ENCODE measurements around the gene TMEM125. TPM values are rescaled to one million over a fixed set of nuclear protein-coding genes. Genes with fewer than 3 reads are reported as not detected.

The TMEM125 gene
- total RNA-seq (2021) (21.5 to 27.8 TPM (median 25.1 TPM) in 3 replicates), Bru-seq, nascent RNA (percentile 73 among the genes with signal in this experiment)
- long read RNA-seq, experiment 1, partial matches to known transcripts: 90 of 124 reads
- long read RNA-seq, experiment 1, other reads (novel, unspliced or antisense): 34 of 124 reads
- long read RNA-seq, experiment 2, partial matches to known transcripts: 49 of 54 reads
- long read RNA-seq, experiment 2, other reads (novel, unspliced or antisense): 5 of 54 reads
- long read RNA-seq, experiment 3, partial matches to known transcripts: 2 of 2 reads
- long read RNA-seq, experiment 3, other reads (novel, unspliced or antisense): 0 of 2 reads

- no peak for DNase-seq (ENCODE audit: low spot score)
- ChIA-PET CTCF (interaction anchor here (1.3 to 1.6 kb wide), 2 partner anchors 16 to 89 kb away, joined by 10 to 12 read pairs; partner anchors contain the start of genes C1orf210 and CDC20), POLR2A (interaction anchor here (0.6 to 1.3 kb wide), 6 partner anchors 15 to 1594 kb away, joined by 3 to 16 read pairs (median 6); partner anchors contain the start of genes C1orf210, CDC20 and ELOVL1)
- Mint-ChIP-seq H3K9me3 (peaks cover 17% of the 10 kb centered on the region), H3K27me3 (ENCODE audit: low read depth) (peaks cover 14% of the 10 kb centered on the region), H3K4me1 (peaks cover 29% of the 10 kb centered on the region), H3K4me3 (peak within 1 kb of the TSS; percentile 83), H3K27ac (peak within 1 kb of the TSS; percentile 97), H3K36me3 (peaks cover 25% of the 10 kb centered on the region)
- no peak for TF ChIP-seq JAZF1 (CRISPR knock-in tag; IDR thresholded peaks at IDR 0.05)
- TF ChIP-seq TEAD1 (CRISPR knock-in tag; IDR thresholded peaks at IDR 0.05): no peak
- no peak for TF ChIP-seq ZNF138 (CRISPR knock-in tag; conservative IDR thresholded peaks at IDR 0.05)
- TF ChIP-seq AR (CRISPR knock-in tag; IDR thresholded peaks at IDR 0.05): no peak
- TF ChIP-seq MYBL2 (CRISPR knock-in tag; IDR thresholded peaks at IDR 0.05): no peak
- no peak for TF ChIP-seq FOXJ3 (CRISPR knock-in tag; IDR thresholded peaks at IDR 0.05; ENCODE audit: borderline replicate concordance)
- no peak for TF ChIP-seq ZNF317 (CRISPR knock-in tag; IDR thresholded peaks at IDR 0.05; ENCODE audit: borderline replicate concordance, low read depth)
- no peak for TF ChIP-seq RELA (CRISPR knock-in tag; IDR thresholded peaks at IDR 0.05; ENCODE audit: borderline replicate concordance)
- no peak for ATAC-seq
Measured at GRCh38 chr1:43269627-43270375, at the start of gene TMEM125. Gene TMEM125 (plus strand): TSS chr1:43269983. CDS start chr1:43272723, 2,740 bp downstream.

- Mint-ChIP-seq H3K27me3 (ENCODE audit: low read depth) (no peaks in the 10 kb centered on the region), H3K4me3 (no peak overlapping the region), H3K4me1 (no peaks in the 10 kb centered on the region), H3K27ac (no peak overlapping the region), H3K9me3 (no peaks in the 10 kb centered on the region), H3K36me3 (no peaks in the 10 kb centered on the region)
- DNase-seq (ENCODE audit: low spot score) (no peak), ATAC-seq (no peak)
- ChIA-PET POLR2A (no interaction called here), CTCF (interaction anchor here (0.6 to 1.5 kb wide), 2 partner anchors 308 to 432 kb away, joined by 4 read pairs; no protein-coding TSS in a partner anchor)
- TF ChIP-seq ZBTB21 (CRISPR knock-in tag; IDR thresholded peaks at IDR 0.05; ENCODE audit: borderline replicate concordance): no peak
- no peak for TF ChIP-seq FOXP1 (CRISPR knock-in tag; IDR thresholded peaks at IDR 0.05; ENCODE audit: borderline replicate concordance)
- TF ChIP-seq JUN (CRISPR knock-in tag; IDR thresholded peaks at IDR 0.05): no peak
- no peak for TF ChIP-seq CBFB (CRISPR knock-in tag; IDR thresholded peaks at IDR 0.05; ENCODE audit: low read depth)
- no peak for TF ChIP-seq ZNF281 (CRISPR knock-in tag; IDR thresholded peaks at IDR 0.05)
- no peak for TF ChIP-seq USF2 (CRISPR knock-in tag; IDR thresholded peaks at IDR 0.05)
- no peak for TF ChIP-seq NFYB (CRISPR knock-in tag; conservative IDR thresholded peaks at IDR 0.05; ENCODE audit: low read depth)
- TF ChIP-seq IRF1 (CRISPR knock-in tag; IDR thresholded peaks at IDR 0.05): no peak
- no peak for TF ChIP-seq SOX15 (CRISPR knock-in tag; IDR thresholded peaks at IDR 0.05)
- TF ChIP-seq ZNF232 (CRISPR knock-in tag; IDR thresholded peaks at IDR 0.05): no peak
- no peak for TF ChIP-seq CREB1 (CRISPR knock-in tag; IDR thresholded peaks at IDR 0.05)
- TF ChIP-seq KAT7 (CRISPR knock-in tag; IDR thresholded peaks at IDR 0.05; ENCODE audit: borderline replicate concordance): no peak
- no peak for TF ChIP-seq NR2C2 (CRISPR knock-in tag; IDR thresholded peaks at IDR 0.05)
- no peak for TF ChIP-seq PRRX2 (CRISPR knock-in tag; IDR thresholded peaks at IDR 0.05)
- TF ChIP-seq CDX4 (CRISPR knock-in tag; IDR thresholded peaks at IDR 0.05; ENCODE audit: borderline replicate concordance): no peak
Measured at GRCh38 chr1:43220905-43221778, 48.6 kb upstream of the TMEM125 start.

Data from WTC11 (cell line).